Gastrocnemius medialis (tissue), 4 donors: ENCODE results near the gene TNFRSF21. TPM values are rescaled to one million over a fixed set of nuclear protein-coding genes. Genes with fewer than 3 reads are reported as not detected.

Experiments
- ATAC-seq, 2 donors: fragments of 150-250 bp; one replicate each; pipeline ENCODE4 v1.9.1; 2016
- DNase-seq, 2 donors: peaks; one replicate each; pipeline ENCODE4 v3.0.0-alpha.2; 2019
- H3K27ac ChIP-seq, 4 donors: fragments of 200-600 bp; sonication (generic); 1 replicate in 1 of 4; 2 replicates in 3 of 4; pipeline ENCODE4 v1.5.1; 2016 to 2018; ENCODE audit warnings: mild to moderate bottlenecking in 2 of 4, moderate library complexity in 1 of 4
- H3K27me3 ChIP-seq, 3 donors: fragments of 200-600 bp; sonication (generic) in 2 of 3; 1 replicate in 1 of 3; 2 replicates in 2 of 3; pipeline versions ENCODE4 v1.5.1 to v1.6.0; 2016 to 2019; ENCODE audit warnings: mild to moderate bottlenecking in 1 of 3, moderate library complexity in 1 of 3
- H3K36me3 ChIP-seq, 2 donors: fragments of 200-600 bp; sonication (generic) in 1 of 2; one replicate each; pipeline ENCODE4 v1.5.1; 2017 to 2018
- H3K4me1 ChIP-seq, 2 donors: fragments of 200-600 bp; sonication (generic) in 1 of 2; one replicate each; pipeline ENCODE4 v1.5.1; 2016 to 2017; ENCODE audit warnings: mild to moderate bottlenecking in 2 of 2
- H3K4me3 ChIP-seq, 4 donors: fragments of 200-600 bp; sonication (generic) in 3 of 4; 1 replicate in 1 of 4; 2 replicates in 3 of 4; pipeline ENCODE4 v1.5.1; 2016 to 2019; ENCODE audit warnings: mild to moderate bottlenecking in 2 of 4
- H3K9me3 ChIP-seq, 3 donors: fragments of 200-600 bp; sonication (generic) in 2 of 3; 1 replicate in 1 of 3; 2 replicates in 2 of 3; pipeline ENCODE4 v1.5.1; 2016 to 2019
- CTCF ChIP-seq, 5 experiments: fragments of 450-650 bp in 3 of 5; fragments of 200-600 bp in 2 of 5; sonication (generic) in 2 of 5; IDR thresholded peaks in 4 of 5; conservative IDR thresholded peaks in 1 of 5; 1 replicate in 4 of 5; 2 replicates in 1 of 5; pipeline ENCODE4 v1.5.1; 2016 to 2019; ENCODE audit warnings: antibody characterized with exemption in 5 of 5, mild to moderate bottlenecking in 3 of 5, moderate library complexity in 3 of 5
- POLR2A ChIP-seq, 2 donors: fragments of 450-650 bp; IDR thresholded peaks; one replicate each; pipeline ENCODE4 v1.6.1; 2017; ENCODE audit warnings: antibody characterized with exemption in 2 of 2, mild to moderate bottlenecking in 2 of 2, moderate library complexity in 2 of 2
- in situ Hi-C, 4 donors: fragments of 200-750 bp; cut with MboI; loops; one replicate each; pipeline versions ENCODE4 v1.15.0 to v1.8.0; 2017; ENCODE audit warnings: low sequenced_read_pairs in 4 of 4
- intact Hi-C: fragments of 100-400 bp; cut with DNase I; formaldehyde crosslinking; loops from one replicate; pipeline ENCODE4 v1.15.1; 2023; ENCODE audit warnings: low total_unique reads
- total RNA-seq, 4 donors: library from RNA; depleted of rRNA; stranded (reverse); fragments of >200 nt; gene quantifications; one replicate each; pipeline versions ENCODE4 v1.1.0 to v1.2.3, GENCODE V29; 2016

TNFRSF21 gene
- total RNA-seq, 4 donors from 2014 or later, result 2.8 to 5.3 (median 3.7) TPM

GRCh38 chr6:47301441-47301840 is 8.3 kb downstream of the TNFRSF21 start:
- Histone ChIP-seq H3K27ac (no peak overlapping the region), H3K36me3 (no peaks in the 10 kb centered on the region), H3K4me1 (no peaks in the 10 kb centered on the region), H3K4me3 (no peak overlapping the region), H3K9me3 (no peaks in the 10 kb centered on the region), H3K27me3 (no peaks in the 10 kb centered on the region)
- in situ Hi-C loops (loop anchor here (10.0 to 25.0 kb wide), 4 partner anchors 197 to 464 kb away; no protein-coding TSS in a partner anchor), intact Hi-C loops (no loop called here)
- ATAC-seq, result no peak
- TF ChIP-seq POLR2A (IDR thresholded peaks at IDR 0.05) (no peak), CTCF (IDR thresholded peaks at IDR 0.05 in 4 of 5, conservative IDR thresholded peaks at IDR 0.05 in 1 of 5) (no peak)
- no peak for DNase-seq

GRCh38 chr6:47300417-47300816 is 9.3 kb downstream of the TNFRSF21 start:
- intact Hi-C loops, result no loop called here
- TF ChIP-seq CTCF (IDR thresholded peaks at IDR 0.05 in 4 of 5, conservative IDR thresholded peaks at IDR 0.05 in 1 of 5) (no peak), POLR2A (IDR thresholded peaks at IDR 0.05) (no peak)
- in situ Hi-C loops, result loop anchor here (10.0 to 25.0 kb wide), 4 partner anchors 196 to 463 kb away; no protein-coding TSS in a partner anchor

GRCh38 chr6:47299965-47300364 is 9.7 kb downstream of the TNFRSF21 start:
- H3K27ac ChIP-seq, result no peak overlapping the region
- TF ChIP-seq CTCF (IDR thresholded peaks at IDR 0.05 in 4 of 5, conservative IDR thresholded peaks at IDR 0.05 in 1 of 5), result no peak
- no peak for TF ChIP-seq POLR2A (IDR thresholded peaks at IDR 0.05)
- H3K4me3 ChIP-seq, result no peak overlapping the region
- ATAC-seq, result no peak
- DNase-seq, result no peak
- no peaks in the 10 kb centered on the region for H3K36me3 ChIP-seq
- no peaks in the 10 kb centered on the region for H3K27me3 ChIP-seq
- intact Hi-C loops, result no loop called here
- no peaks in the 10 kb centered on the region for H3K4me1 ChIP-seq
- H3K9me3 ChIP-seq, result no peaks in the 10 kb centered on the region
- in situ Hi-C loops, result loop anchor here (10.0 to 25.0 kb wide), 4 partner anchors 195 to 463 kb away; no protein-coding TSS in a partner anchor

More at GRCh38 chr6:47300417-47300816, 9.3 kb downstream of the TNFRSF21 start:
- no peak overlapping the region for H3K4me3 ChIP-seq
- DNase-seq (no peak), ATAC-seq (no peak)
- no peak overlapping the region for H3K27ac ChIP-seq
- no peaks in the 10 kb centered on the region for H3K9me3 ChIP-seq
- no peaks in the 10 kb centered on the region for H3K27me3 ChIP-seq
- no peaks in the 10 kb centered on the region for H3K36me3 ChIP-seq
- H3K4me1 ChIP-seq, result no peaks in the 10 kb centered on the region

GRCh38 chr6:47298475-47298874 is 11.2 kb downstream of the TNFRSF21 start:
- no peaks in the 10 kb centered on the region for H3K27me3 ChIP-seq
- intact Hi-C loops, result no loop called here
- H3K4me3 ChIP-seq, result no peak overlapping the region
- DNase-seq, result no peak
- H3K4me1 ChIP-seq, result no peaks in the 10 kb centered on the region
- ATAC-seq, result no peak
- no peaks in the 10 kb centered on the region for H3K9me3 ChIP-seq
- no peaks in the 10 kb centered on the region for H3K36me3 ChIP-seq
- no peak for TF ChIP-seq CTCF (IDR thresholded peaks at IDR 0.05 in 4 of 5, conservative IDR thresholded peaks at IDR 0.05 in 1 of 5)
- no peak for TF ChIP-seq POLR2A (IDR thresholded peaks at IDR 0.05)
- no peak overlapping the region for H3K27ac ChIP-seq
- in situ Hi-C loops, result no loop called here

- Histone ChIP-seq H3K4me1 (no peaks in the 10 kb centered on the region), H3K27ac (no peak overlapping the region), H3K36me3 (no peaks in the 10 kb centered on the region), H3K27me3 (no peaks in the 10 kb centered on the region), H3K4me3 (no peak overlapping the region), H3K9me3 (no peaks in the 10 kb centered on the region)
- ATAC-seq (no peak), DNase-seq (no peak)
- intact Hi-C loops, result no loop called here
- in situ Hi-C loops, result no loop called here
- TF ChIP-seq CTCF (IDR thresholded peaks at IDR 0.05 in 4 of 5, conservative IDR thresholded peaks at IDR 0.05 in 1 of 5) (no peak), POLR2A (IDR thresholded peaks at IDR 0.05) (no peak)
Measured at GRCh38 chr6:47294990-47295389, 14.7 kb downstream of the TNFRSF21 start.
